GM23248 (cell line): ENCODE measurements around the gene MMP1.

Experiments
- EZH2 ChIP-seq: fragments of 200-600 bp; sonication (generic); IDR thresholded peaks from 2 replicates; pipeline ENCODE4 v1.6.1; 2018; ENCODE audit warnings: antibody characterized with exemption, mild to moderate bottlenecking; ENCODE audit not compliant: insufficient read depth, poor library complexity, severe bottlenecking
- EZH2phosphoT487 ChIP-seq: fragments of 200-600 bp; sonication (generic); IDR thresholded peaks from 2 replicates; pipeline ENCODE4 v1.6.1; 2018; ENCODE audit warnings: antibody characterized with exemption, moderate library complexity, mild to moderate bottlenecking, low read depth; ENCODE audit not compliant: insufficient read depth

- no peak for TF ChIP-seq EZH2phosphoT487
- TF ChIP-seq EZH2: no peak
Observed at GRCh38 chr11:102753267-102753666, 44.7 kb downstream of the MMP1 start.
